NCI-H2196 treated with DMSO at 0.1 percent for 48 hours (cell line): ENCODE measurements around the gene PLTP.
"Not testable (repeated sequence)": the region's sequence is repeated elsewhere in the genome, so short reads cannot be mapped to it uniquely, and the experiment has no call there.

Experiments used
- DNase-seq: peaks from one replicate; lab custom pipeline; 2025; ENCODE audit not compliant: unreplicated experiment; lab: John Stamatoyannopoulos, UW

PLTP gene

GRCh38 chr20:45911486-45912343 is at the start of gene PLTP:
Gene PLTP (minus strand): TSS chr20:45912155. CDS start chr20:45911452, 703 bp downstream.
- no peak for DNase-seq

- no peak for DNase-seq
Observed at GRCh38 chr20:45959956-45960630, 48.1 kb upstream of the PLTP start.

GRCh38 chr20:45959126-45959525 is 47.2 kb upstream of the PLTP start:
- DNase-seq, result no peak

- DNase-seq, result no peak
Observed at GRCh38 chr20:45958593-45958992, 46.6 kb upstream of the PLTP start.

GRCh38 chr20:45957021-45957941 is 45.3 kb upstream of the PLTP start:
- DNase-seq, result no peak

- not testable (repeated sequence) for DNase-seq
Observed at GRCh38 chr20:45956326-45956725, 44.4 kb upstream of the PLTP start.

GRCh38 chr20:45953672-45954071 is 41.7 kb upstream of the PLTP start:
- DNase-seq, result no peak

GRCh38 chr20:45952861-45953260 is 40.9 kb upstream of the PLTP start:
- no peak for DNase-seq

GRCh38 chr20:45951925-45952834 is 40.2 kb upstream of the PLTP start:
- DNase-seq, result no peak

- no peak for DNase-seq
Observed at GRCh38 chr20:45950330-45950646, 38.3 kb upstream of the PLTP start.

GRCh38 chr20:45949542-45950329 is 37.8 kb upstream of the PLTP start:
- DNase-seq, result no peak

- no peak for DNase-seq
Observed at GRCh38 chr20:45948742-45949541, 37.0 kb upstream of the PLTP start.

- no peak for DNase-seq
Observed at GRCh38 chr20:45948261-45948733, 36.3 kb upstream of the PLTP start.

GRCh38 chr20:45947110-45947866 is 35.3 kb upstream of the PLTP start:
- DNase-seq, result no peak

- no peak for DNase-seq
Observed at GRCh38 chr20:45946149-45946970, 34.4 kb upstream of the PLTP start.

- no peak for DNase-seq
Observed at GRCh38 chr20:45945678-45946148, 33.8 kb upstream of the PLTP start.
